Activated CD8-positive, alpha-beta memory T cell treated with anti-CD3 and anti-CD28 coated beads, Interleukin-2, amount 50 U/mL, for 1 hour (primary cell): Measurements from ENCODE around the gene BGLAP.

Experiments used
- DNase-seq: peaks from one replicate; pipeline ENCODE4 v3.0.0-alpha.2; 2020; ENCODE audit errors: extremely low read depth

BGLAP gene

GRCh38 chr1:156226782-156227181 is 15.2 kb upstream of the BGLAP start:
- DNase-seq: no peak

- DNase-seq: no peak
Measured at GRCh38 chr1:156228501-156228900, 13.5 kb upstream of the BGLAP start.

- DNase-seq: no peak
Measured at GRCh38 chr1:156229809-156230472, 12.0 kb upstream of the BGLAP start.

- DNase-seq: no peak
Measured at GRCh38 chr1:156230473-156230837, 11.5 kb upstream of the BGLAP start.

GRCh38 chr1:156232201-156232894 is 9.6 kb upstream of the BGLAP start:
- no peak for DNase-seq

- DNase-seq: no peak
Measured at GRCh38 chr1:156233426-156234127, 8.4 kb upstream of the BGLAP start.

- no peak for DNase-seq
Measured at GRCh38 chr1:156236164-156236563, 5.8 kb upstream of the BGLAP start.

- no peak for DNase-seq
Measured at GRCh38 chr1:156238248-156238647, 3.7 kb upstream of the BGLAP start.

- no peak for DNase-seq
Measured at GRCh38 chr1:156241311-156241811, 623 bp upstream of the BGLAP start.

GRCh38 chr1:156242738-156243137 is 754 bp downstream of the BGLAP start:
- no peak for DNase-seq

GRCh38 chr1:156244126-156244525 is 2.1 kb downstream of the BGLAP start:
- no peak for DNase-seq

GRCh38 chr1:156244712-156245111 is 2.7 kb downstream of the BGLAP start:
- no peak for DNase-seq

GRCh38 chr1:156245451-156246232 is 3.7 kb downstream of the BGLAP start:
- DNase-seq: no peak

GRCh38 chr1:156246241-156246780 is 4.3 kb downstream of the BGLAP start:
- no peak for DNase-seq

GRCh38 chr1:156246781-156247459 is 4.9 kb downstream of the BGLAP start:
- DNase-seq: no peak

- no peak for DNase-seq
Measured at GRCh38 chr1:156247460-156248322, 5.7 kb downstream of the BGLAP start, which contains the start of gene PAQR6. TSS of gene PAQR6 (minus strand) at chr1:156248056. CDS start at chr1:156246731, 1,325 bp downstream.

GRCh38 chr1:156248323-156248683 is 6.3 kb downstream of the BGLAP start:
- no peak for DNase-seq

- no peak for DNase-seq
Measured at GRCh38 chr1:156249593-156249992, 7.6 kb downstream of the BGLAP start.

GRCh38 chr1:156251527-156251926 is 9.5 kb downstream of the BGLAP start:
- no peak for DNase-seq

GRCh38 chr1:156253634-156254033 is 11.7 kb downstream of the BGLAP start:
- DNase-seq: no peak
